Measurements from ENCODE around the gene PAX7.

The PAX7 gene

DNA sequence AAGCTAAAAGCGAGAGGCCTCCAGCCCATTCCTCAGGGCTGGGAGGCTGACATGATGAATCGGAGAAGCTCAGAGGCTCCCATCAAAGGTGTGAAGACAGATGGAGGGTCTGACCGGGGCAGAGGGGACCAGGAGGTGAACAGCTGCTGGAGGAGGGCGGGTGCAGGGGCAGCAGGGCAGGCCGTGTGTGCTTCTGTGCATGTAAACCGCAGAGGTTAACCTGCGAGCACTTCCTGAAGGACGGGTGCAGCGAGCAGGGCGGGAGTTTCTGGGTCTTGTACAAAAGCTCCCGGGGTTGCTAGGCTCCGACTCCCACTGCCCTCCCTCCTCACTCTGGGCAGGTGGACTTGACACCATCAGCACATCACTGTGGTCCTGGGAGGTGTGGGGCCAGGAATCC is 75.2 kb downstream of the PAX7 start:
- H3K79me2 ChIP-seq (ENCODE audit: insufficient read depth, low read length), result no peaks in the 10 kb centered on the region
- no peak overlapping the region for H3K4me2 ChIP-seq (ENCODE audit: low read depth, low read length, poor library complexity, severe bottlenecking)
- TF ChIP-seq EZH2phosphoT487 (conservative IDR thresholded peaks at IDR 0.05; ENCODE audit: low read length) (no peak), CTCF (IDR thresholded peaks at IDR 0.05; ENCODE audit: insufficient read depth, low read length, poor library complexity, severe bottlenecking) (no peak)
- no peaks in the 10 kb centered on the region for H3K9me2 ChIP-seq (replicated peaks; ENCODE audit: insufficient read depth, low read length)
- H3K9ac ChIP-seq (ENCODE audit: low read length), result no peak overlapping the region
- H3K27me3 ChIP-seq (ENCODE audit: low read length), result no peaks in the 10 kb centered on the region
- no peak overlapping the region for H3K27ac ChIP-seq (ENCODE audit: low read depth, low read length)
- H3K9me3 ChIP-seq (ENCODE audit: insufficient read depth, low read length), result no peaks in the 10 kb centered on the region
- no peak overlapping the region for H3K4me3 ChIP-seq (ENCODE audit: insufficient read depth, low read length, poor library complexity, severe bottlenecking)
- no peaks in the 10 kb centered on the region for H3K36me3 ChIP-seq (ENCODE audit: low read length)
- no peaks in the 10 kb centered on the region for H3F3A ChIP-seq (ENCODE audit: insufficient read depth)
- H4K20me1 ChIP-seq (ENCODE audit: low read depth, low read length), result no peaks in the 10 kb centered on the region
- no peak overlapping the region for H2AFZ ChIP-seq (ENCODE audit: low read depth, low read length, severe bottlenecking)

DNA sequence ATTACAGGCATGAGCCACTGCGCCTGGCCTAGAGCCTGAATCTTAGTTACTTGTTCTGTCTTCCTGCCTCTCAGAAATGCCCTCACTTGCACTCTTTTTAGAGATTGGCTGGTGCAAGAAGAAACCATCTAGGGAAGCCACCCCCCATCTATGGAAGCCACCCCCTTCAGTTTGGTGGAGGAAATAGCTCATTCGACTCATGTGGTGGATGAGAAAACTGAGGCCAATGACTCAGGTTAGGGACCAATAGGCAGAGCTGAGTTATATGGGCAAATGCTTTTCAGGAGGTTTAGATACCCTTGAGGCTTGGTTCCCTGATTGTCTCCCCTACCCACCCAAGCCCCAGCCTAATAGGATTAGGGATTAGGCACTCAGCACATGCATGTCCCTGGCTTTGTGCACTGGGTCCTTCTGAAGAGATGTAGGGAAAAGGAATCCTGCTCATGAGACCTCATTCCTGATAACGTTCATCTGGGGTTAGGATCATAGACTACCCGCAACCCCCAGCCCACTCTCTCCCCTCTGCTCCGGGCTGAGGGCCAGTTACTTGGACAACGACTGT is 77.1 kb downstream of the PAX7 start:
- Histone ChIP-seq H3K36me3 (ENCODE audit: low read length) (no peaks in the 10 kb centered on the region), H4K20me1 (ENCODE audit: low read depth, low read length) (no peaks in the 10 kb centered on the region), H3K4me2 (ENCODE audit: low read depth, low read length, poor library complexity, severe bottlenecking) (no peak overlapping the region), H3K79me2 (ENCODE audit: insufficient read depth, low read length) (no peaks in the 10 kb centered on the region), H2AFZ (ENCODE audit: low read depth, low read length, severe bottlenecking) (no peak overlapping the region), H3K27me3 (ENCODE audit: low read length) (no peaks in the 10 kb centered on the region), H3K9me2 (replicated peaks; ENCODE audit: insufficient read depth, low read length) (no peaks in the 10 kb centered on the region), H3K9ac (ENCODE audit: low read length) (no peak overlapping the region), H3K27ac (ENCODE audit: low read depth, low read length) (no peak overlapping the region), H3K4me3 (ENCODE audit: insufficient read depth, low read length, poor library complexity, severe bottlenecking) (no peak overlapping the region), H3F3A (ENCODE audit: insufficient read depth) (no peaks in the 10 kb centered on the region), H3K9me3 (ENCODE audit: insufficient read depth, low read length) (no peaks in the 10 kb centered on the region)
- no peak for TF ChIP-seq EZH2phosphoT487 (conservative IDR thresholded peaks at IDR 0.05; ENCODE audit: low read length)
- no peak for TF ChIP-seq CTCF (IDR thresholded peaks at IDR 0.05; ENCODE audit: insufficient read depth, low read length, poor library complexity, severe bottlenecking)

- Histone ChIP-seq H3K27ac (ENCODE audit: low read depth, low read length) (no peak overlapping the region), H2AFZ (ENCODE audit: low read depth, low read length, severe bottlenecking) (no peak overlapping the region), H3K4me3 (ENCODE audit: insufficient read depth, low read length, poor library complexity, severe bottlenecking) (no peak overlapping the region), H3K27me3 (ENCODE audit: low read length) (no peaks in the 10 kb centered on the region), H4K20me1 (ENCODE audit: low read depth, low read length) (no peaks in the 10 kb centered on the region), H3K9me2 (replicated peaks; ENCODE audit: insufficient read depth, low read length) (no peaks in the 10 kb centered on the region), H3K4me2 (ENCODE audit: low read depth, low read length, poor library complexity, severe bottlenecking) (no peak overlapping the region), H3K36me3 (ENCODE audit: low read length) (no peaks in the 10 kb centered on the region), H3K9me3 (ENCODE audit: insufficient read depth, low read length) (no peaks in the 10 kb centered on the region), H3F3A (ENCODE audit: insufficient read depth) (no peaks in the 10 kb centered on the region), H3K9ac (ENCODE audit: low read length) (no peak overlapping the region), H3K79me2 (ENCODE audit: insufficient read depth, low read length) (no peaks in the 10 kb centered on the region)
- no peak for TF ChIP-seq EZH2phosphoT487 (conservative IDR thresholded peaks at IDR 0.05; ENCODE audit: low read length)
- TF ChIP-seq CTCF (IDR thresholded peaks at IDR 0.05; ENCODE audit: insufficient read depth, low read length, poor library complexity, severe bottlenecking), result no peak
These were observed 79.4 kb downstream of the PAX7 start for GRCh38 chr1:18710002-18710401.
